TTC549 (cell line): Measurements from ENCODE around the gene ARMC3.

ENCODE experiments used
- FAIRE-seq: peaks from 2 replicates; lab custom pipeline; 2012; peaks lifted over from hg19 to GRCh38; lab: Jason Lieb, UNC

The ARMC3 gene

DNA sequence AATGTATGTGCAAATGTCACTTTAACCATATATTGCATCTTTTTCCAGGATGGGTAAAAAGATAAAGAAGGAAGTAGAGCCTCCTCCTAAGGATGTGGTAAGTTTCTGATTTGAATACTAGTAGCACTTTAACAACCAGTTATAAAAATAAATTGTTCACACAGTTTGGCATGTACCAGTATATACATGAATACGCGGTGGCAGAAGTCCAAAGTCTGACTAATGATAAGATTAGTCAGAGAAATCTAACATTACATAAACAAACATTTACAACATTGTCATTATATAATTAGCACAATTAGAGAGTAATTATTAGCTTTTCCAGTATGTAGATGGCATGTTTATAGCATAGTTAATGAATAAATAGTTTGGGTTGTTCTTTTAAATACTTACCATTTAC lies 4.1 kb downstream of the ARMC3 start:
- FAIRE-seq, result no peak

DNA sequence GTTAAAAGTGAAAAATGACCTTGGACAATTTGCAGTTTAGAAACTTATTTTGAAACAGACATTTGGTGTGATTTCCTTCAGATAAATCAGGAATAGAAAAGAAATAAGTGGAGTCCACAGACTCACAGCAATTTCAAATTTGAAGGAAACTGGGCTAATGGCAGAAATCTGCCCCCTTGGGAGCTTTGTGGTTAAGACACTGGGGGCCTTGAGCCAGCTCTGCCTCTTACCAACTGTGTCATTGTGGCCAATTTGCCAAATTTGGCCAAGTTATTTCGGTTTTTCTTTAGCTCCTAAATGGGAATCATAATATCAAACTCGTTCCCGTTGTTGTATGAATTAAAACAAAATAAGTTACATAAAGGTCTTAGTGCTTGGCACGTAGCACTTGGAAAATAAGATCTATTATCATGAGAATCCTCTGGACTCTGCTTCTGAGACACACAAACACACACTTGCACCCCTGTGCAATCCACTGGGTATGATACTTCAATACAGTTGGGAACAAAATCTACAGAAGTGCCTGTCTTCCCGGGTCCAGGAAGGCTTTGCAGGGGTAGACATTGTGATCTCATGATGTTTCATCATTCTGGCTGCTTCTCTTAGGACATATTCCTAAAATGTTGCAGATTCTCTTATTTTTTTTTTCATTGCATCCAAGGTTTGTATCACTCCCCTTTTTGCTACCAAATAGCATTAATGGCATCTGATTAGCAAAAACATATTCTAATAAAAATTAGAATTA lies 4.9 kb downstream of the ARMC3 start:
- no peak for FAIRE-seq

DNA sequence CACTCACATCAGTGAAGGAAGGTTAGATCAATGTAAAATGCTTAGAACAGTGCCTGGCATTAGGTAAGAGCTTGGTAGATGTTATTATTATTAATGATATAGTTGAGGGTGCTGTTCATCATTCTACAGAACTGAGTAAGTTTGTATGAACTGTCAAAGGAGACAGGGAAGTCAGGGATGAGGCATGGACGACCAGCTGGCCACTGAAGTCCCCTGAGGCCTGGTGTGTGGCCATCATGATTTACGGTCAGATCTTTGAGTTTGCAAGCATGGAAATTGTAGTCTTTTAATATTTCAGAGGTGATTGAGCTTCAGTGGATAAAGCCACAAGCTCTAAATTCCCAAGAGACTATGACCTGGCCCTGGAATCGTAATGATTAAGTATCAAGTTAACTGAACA lies 6.9 kb downstream of the ARMC3 start:
- FAIRE-seq, result no peak

DNA sequence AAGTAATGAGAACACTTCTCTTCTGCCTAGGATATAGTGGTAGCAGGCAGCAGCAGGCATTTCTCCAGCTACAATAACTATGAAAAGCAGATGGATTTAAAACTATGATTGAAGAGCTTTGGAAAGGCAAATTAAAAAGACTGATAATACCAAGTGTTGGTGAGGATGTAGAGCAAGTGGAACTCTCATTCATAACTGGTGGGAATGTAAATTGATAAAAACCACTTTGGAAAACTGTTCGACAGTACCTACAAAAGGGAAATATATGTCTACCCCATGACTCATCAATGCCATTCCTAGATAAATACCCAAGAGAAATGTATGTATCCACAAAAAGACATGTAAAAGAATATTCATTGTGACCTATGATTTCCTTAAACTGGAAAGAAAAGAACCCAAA lies 14.6 kb downstream of the ARMC3 start:
- no peak for FAIRE-seq

DNA sequence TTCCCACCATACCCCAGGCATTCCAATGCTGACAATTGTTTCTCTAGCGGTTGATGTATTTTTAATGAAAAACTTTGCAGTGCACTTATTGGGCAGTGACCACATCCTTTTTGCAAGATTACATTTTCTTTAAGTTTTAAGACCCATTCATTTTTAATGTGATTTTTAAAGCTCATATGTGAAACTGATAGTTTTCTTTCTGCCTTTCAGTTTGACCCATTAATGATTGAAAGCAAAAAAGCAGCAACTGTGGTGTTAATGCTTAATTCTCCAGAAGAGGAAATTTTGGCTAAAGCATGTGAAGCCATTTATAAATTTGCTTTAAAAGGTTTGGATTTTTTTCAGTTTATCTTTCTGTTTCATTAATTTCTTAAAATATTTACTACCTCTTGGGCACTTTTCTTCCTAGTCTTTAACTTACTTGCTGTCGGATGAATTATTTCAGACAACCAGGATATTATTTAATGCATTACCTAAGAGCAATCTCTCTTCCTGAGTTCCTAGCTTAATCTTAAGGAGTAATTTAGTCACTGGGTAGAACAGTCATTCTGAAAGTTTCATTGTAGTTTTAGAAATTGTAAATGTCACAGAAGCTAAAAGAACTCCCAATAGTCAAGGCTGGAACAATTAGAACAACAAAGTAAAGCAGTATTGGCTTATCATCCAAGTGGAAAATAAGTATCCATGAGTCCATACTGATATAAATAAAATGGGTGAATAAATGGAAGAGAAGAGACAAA lies 18.3 kb downstream of the ARMC3 start:
- FAIRE-seq, result no peak

DNA sequence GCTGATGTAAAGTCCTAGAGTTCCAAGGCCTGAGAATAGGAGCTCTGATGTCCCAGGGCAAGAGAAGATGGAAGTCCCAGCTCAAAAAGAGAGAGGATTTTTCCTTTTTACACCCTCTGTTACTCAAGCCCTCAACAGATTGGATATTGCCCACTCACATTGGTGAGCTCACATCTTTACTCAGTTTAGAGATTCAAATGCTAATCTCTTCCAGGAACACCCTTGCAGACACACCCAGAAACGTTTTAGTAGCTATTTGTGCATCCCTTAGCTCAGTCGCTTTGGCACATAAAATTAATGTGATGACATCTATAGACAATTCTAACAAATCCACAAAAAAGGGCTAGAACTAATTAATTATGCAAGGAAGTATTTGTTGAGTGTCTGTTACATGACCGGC lies 27.1 kb downstream of the ARMC3 start:
- FAIRE-seq, result no peak

DNA sequence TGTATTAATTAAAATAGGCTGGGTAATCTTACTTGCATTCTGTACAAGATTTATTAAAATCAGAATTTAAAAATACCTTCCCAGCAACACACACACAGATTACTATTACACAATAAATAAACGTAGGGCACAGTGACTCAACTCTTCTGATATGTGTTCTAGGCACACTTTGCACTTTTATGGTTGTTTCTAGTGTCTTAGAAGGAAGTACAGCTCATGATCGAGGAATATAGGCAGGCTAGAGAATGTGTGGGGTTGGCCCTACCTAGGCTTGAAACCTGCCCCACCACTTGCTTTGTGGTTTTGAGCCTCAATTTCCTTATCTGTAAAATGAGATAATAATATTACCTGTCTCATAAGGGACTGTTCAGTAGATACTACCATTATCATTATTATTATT lies 30.5 kb downstream of the ARMC3 start:
- no peak for FAIRE-seq

DNA sequence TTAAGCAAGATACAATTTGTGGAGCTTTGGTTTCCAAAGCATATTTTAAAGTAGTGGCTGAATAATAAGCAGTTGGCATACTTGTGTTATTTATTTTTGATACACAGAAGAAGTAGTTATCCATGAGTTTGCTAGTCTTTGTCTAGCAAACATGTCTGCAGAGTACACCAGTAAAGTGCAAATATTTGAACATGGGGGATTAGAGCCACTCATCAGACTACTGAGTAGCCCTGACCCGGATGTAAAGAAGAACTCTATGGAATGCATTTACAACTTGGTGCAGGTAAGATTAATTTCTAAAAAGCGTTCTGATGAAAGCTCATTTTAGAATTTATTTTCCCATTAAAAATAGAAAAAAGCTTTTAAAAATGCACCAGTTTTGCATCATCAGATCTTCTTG lies 31.4 kb downstream of the ARMC3 start:
- no peak for FAIRE-seq

DNA sequence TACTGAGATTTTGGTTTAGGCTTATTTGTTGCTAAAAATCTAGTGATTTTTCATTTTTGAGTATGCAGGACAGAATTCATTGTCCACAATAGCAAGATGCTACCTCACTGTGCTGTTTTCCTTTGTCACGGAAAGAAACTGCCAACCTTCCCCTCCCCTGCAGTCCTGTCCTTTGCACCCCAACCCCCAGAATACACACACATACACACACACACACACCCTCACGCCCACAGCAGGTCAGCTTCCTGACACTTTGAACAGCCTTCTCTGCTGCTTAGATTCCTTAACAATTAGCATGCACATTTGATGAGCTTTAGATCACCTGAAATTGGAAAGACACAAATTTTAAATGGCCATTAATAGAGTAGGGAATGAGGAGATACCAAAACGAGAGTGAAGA lies 32.1 kb downstream of the ARMC3 start:
- no peak for FAIRE-seq

DNA sequence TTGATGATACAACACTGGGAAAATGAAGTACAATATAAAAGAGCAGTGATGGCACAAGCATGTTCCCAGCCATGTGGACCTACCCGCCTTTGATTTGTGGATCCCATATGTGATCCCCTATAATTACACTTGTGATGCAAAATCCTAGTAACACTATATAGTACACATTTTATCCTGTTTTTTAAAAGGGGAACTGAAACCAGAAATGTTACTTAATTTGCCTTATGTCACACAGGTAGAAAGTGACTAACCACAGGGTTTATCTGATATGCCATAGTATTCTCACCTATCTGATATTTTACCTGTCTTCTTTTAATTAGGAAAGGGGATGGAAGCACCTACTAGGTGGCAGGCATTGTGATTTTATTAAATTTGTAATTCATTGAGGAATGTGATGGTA lies 35.0 kb downstream of the ARMC3 start:
- no peak for FAIRE-seq

DNA sequence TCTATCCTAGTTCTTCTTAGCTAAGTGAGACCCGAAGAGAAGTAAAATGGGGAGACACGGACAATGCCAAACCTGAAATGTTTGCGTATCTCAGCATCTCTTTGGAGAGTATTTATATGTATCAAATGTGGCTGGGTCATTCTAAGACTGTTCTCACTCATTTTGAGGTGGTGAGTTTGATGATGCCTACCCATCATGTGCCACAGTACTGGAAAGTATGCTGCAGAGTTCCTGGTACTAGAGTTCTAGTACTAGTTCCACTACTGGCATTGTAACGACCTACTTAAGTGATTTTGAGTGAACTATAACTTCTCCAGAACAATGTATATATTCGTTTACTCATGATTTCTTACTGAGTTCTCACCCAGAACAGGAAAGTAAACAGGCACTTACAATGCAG lies 41.9 kb downstream of the ARMC3 start:
- no peak for FAIRE-seq

DNA sequence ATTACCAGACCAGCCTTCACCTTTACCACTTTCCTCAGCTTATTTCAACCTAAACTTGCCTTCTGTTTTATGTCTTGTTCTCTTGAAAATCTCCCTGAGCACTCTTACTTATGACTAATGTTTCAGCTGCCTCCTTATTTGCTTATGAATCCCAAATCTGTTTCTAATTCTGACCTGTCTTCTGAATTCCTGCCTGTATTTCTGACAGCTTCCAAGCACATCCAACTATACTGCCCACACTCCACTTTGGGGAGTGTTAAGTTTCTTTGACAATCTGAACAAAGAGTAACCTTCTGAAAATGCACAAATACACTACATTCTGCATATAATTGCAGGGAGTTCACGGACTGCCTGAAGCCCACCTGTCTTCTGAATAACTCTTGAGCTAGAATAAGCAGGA lies 48.7 kb downstream of the ARMC3 start:
- no peak for FAIRE-seq

DNA sequence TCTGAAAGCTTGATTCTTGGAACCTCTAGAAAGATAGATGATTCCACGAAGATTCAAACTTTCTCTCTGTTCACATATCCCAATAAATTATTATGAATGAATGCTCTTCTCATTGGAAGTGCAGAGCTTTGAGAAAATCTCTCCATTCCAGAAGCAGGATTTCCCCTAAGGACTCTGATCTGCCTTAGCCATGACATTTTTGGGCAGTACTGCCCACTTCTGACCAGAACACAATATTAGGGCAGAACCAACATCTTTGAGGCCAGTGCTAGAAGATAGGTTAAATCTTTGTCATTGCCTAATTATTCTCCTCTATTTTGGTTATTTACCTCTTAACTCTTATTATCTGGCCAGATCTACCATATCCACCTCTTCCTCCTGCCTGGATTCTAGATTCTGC lies 49.9 kb downstream of the ARMC3 start:
- no peak for FAIRE-seq

DNA sequence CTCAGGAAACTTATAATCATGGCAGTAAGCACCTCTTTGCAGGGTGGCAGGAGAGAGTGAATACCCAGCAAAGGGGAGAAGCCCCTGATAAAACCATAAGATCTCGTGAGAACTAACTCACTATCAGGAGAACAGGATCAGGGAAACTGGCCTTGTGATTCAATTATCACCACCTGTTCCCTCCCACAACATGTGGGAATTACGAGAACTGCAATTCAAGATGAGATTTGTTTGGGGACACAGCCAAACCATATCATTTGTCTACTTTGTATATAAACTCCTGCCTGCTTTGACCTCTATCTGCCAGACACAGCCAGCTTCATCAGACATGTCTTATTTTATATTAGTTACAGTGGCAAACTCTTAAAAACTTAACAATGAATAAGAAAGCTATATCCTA lies 50.4 kb downstream of the ARMC3 start:
- no peak for FAIRE-seq

DNA sequence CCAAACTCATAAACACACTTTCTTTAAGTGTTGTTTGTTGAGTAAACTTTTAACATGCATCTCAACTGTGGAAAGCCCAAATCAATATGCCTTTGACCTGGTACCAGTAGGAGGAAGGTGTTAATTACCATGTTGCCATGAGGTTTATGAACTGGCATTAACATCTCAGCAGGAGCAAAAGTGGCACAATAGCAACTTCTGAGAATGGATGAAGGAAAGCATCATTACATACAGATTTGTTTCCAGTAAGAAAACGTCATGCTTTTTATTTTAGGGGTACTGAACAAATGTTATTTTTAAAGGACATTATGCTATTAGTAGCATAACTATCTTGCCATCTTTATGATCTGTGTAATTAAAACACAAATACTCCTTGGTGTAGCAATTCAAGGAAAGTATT lies 51.1 kb downstream of the ARMC3 start:
- FAIRE-seq, result no peak

DNA sequence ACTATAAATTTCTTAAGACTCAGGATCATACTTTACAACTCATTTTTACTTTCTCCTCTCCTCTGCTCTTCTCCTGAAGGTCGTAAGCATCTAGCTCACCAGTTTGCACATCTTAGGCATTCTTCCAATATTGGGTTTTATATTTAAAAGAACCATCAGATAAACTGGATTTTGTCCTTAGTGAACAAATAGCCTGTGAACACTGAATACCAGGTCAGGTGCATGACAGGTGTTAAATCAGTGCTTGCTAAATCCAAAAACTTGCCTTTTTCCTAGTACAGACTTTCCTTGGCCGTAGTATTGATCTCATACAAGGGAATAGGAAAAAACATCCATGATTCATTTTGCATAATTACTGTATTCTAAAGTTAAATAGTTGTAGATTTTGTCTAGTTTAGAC lies 53.0 kb downstream of the ARMC3 start:
- FAIRE-seq, result no peak

DNA sequence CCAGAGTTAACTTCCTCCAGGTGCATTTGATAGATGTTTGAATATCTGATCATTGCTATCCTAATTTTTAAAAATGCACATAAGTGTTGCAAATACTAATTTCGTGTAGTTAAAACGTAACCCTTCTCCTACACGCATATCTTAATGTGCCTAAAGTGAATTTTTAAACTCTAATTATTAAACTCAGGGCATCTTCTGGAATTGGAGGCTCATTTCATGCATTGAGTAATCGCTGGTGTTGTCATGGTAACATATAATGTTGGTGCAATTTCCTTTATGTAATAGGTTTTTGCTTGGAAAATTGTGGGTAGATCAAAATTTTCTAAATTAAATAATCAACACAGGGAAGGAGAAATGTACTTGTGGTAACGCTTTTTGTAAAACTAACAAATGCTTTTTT lies 56.2 kb downstream of the ARMC3 start:
- FAIRE-seq, result no peak

DNA sequence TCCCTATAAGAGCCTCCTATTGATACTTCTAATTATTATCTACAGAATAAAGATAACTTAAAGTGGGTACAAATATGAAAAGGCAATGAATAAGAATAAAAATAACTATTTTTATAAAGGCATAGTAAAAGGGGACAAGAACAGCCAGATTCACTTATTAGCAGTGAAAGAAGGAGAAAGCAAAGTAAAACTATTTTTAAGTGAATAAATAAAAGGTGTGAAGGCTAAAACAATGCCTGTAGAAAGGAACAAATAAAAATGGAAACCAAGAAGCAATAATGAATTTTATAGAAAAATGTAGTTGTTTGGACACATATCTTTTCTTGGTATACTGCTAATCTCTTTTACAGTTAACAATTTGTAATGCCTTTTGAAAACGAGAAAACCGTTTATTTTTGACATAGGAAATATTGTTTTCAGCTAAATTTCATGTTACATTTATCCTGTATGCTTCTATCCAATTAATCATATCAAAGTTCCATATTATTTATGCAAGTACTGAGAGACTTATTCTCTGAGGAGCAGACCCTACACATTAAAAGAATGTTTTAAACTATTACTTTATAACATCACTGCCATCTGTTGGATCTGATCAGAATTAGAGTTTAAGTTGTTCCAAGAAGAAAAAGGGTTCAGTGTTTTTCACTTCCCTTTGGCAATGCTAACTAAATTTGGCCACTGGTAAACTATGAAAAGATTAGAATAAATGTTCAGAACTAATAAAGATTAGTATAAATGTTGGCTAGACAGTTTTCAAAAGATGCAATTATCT lies 59.1 kb downstream of the ARMC3 start:
- FAIRE-seq, result peak; percentile 97

DNA sequence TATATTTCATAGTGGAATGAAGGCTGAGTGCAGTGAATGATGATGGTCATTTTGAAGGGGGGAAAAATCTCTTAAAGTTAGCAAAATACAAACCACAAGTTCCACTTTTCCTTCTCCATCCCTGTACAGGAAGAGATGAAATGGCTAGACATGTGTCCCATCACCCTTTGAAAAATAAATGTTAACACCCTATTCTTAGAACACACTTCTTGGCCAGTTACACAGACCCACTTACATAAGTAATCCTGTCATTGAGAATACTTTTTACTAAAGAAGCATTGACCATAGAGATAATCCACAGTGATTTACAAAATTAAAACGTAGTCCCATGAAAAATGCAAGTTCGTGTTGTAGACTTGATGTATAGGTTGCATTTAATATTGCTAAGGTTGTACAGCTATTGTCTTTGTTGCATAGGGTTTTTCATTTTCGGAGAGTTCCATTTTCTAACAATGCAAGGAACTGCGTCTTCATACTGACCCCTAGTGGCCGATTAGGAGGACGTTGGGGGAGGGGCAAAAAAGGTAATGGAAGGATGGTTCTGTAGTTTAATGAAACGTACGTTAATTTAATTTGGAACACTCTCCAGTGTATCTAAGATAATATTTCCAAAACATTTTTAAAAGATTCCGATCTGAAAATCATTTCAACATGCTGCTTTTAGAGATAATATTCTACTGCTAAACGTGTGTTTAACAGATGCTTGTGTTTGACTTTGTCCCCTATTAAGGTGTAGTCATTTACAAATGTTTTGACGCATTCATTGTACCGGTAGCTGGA lies 60.9 kb downstream of the ARMC3 start:
- peak; percentile 90 for FAIRE-seq

DNA sequence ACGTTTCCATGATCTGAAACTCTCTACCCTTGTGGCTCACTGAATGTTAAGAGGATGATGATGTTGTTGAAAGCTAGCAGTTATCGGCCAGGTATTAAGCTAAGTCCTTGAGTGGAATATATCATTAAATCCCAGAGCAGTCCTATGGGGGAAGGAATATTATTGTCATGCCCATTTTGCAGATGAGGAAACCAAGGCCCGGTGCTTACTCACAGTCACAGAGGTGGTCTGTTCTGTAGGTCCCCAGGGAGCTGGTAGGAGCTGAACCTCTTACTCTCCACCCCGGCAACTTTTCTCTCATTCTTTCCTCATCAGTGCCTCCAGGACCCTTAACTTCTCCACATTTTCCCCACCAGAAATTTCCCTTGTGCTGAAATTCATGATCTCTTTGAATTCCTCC lies 62.6 kb downstream of the ARMC3 start:
- no peak for FAIRE-seq

DNA sequence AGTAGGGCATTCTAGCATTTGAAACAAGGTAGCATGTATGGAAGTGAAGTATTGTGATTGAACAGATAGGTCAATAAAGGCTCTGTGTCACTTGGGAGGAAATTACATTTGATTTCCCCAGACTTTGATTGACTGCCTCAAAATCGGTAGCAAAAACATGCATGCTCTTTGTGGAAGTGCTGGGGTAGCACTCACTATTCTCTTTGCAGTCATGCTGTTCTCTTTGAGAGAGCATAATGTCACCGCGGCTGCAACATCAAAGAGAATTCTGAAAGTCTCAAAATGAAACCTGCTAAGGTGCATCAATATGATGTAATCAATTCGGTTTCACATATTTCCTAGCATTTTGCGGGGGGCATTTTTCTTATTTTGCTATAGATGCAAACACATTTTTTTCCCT lies 64.2 kb downstream of the ARMC3 start:
- no peak for FAIRE-seq

DNA sequence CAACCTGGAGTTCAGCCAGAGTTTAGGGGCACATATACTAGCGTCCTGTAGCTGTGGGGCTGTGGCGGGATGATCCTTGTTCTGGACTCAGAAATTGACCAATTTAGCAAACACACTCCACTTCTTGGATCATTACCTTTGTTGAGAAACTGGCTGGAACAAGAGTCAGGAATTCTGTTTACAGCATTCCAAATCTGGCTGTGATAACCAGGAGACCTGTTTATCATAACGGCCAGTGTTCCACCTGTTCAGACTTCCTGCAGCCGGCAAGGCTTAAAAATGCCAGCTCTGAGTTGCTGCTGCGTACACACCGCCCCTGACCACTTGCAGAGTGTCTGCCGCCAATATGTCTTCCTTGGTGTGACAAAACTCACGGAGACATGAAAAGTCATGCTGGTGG lies 64.8 kb downstream of the ARMC3 start:
- FAIRE-seq, result no peak

DNA sequence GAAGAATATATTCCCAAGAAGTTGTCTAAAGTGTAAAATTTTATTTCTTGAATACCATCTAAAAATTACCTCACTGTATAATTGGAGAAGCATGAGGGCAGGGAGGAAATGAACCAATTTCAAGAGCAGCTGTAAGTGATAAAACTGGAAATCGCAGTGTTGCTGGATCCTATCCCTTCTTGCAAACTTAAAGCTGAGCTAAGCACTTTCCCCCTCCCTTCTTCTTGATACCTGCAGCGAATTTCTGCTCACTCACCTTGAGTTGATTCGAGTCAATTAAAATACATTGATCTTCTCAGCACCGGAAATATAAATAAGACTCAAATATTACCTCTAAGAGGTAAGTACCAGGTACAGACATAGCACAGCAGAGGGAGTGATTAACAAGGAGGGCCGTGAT lies 65.5 kb downstream of the ARMC3 start:
- FAIRE-seq, result no peak
